KMS-11 (cell line): ENCODE data around the gene ST13.

Source experiments
- H2AFZ ChIP-seq: fragments of 200-600 bp; sonication (generic); 2 replicates; pipeline ENCODE4 v1.6.1; 2016; ENCODE audit warnings: antibody characterized with exemption, mixed run types, low read depth
- H3K27ac ChIP-seq: fragments of 200-600 bp; sonication (generic); 2 replicates; pipeline ENCODE4 v1.6.1; 2016; ENCODE audit warnings: mild to moderate bottlenecking, mixed run types
- H3K27me3 ChIP-seq: fragments of 200-600 bp; sonication (generic); 2 replicates; pipeline ENCODE4 v1.6.1; 2017; ENCODE audit warnings: mild to moderate bottlenecking, low read depth, mixed run types, moderate library complexity; ENCODE audit not compliant: insufficient read depth
- H3K36me3 ChIP-seq: fragments of 200-600 bp; sonication (generic); 2 replicates; pipeline ENCODE4 v1.6.1; 2017; ENCODE audit warnings: mild to moderate bottlenecking, mixed run types; ENCODE audit not compliant: insufficient read depth
- H3K4me1 ChIP-seq: fragments of 200-600 bp; sonication (generic); 2 replicates; pipeline ENCODE4 v1.6.1; 2016; ENCODE audit warnings: mild to moderate bottlenecking, low read depth, mixed run types; ENCODE audit not compliant: poor library complexity, severe bottlenecking
- H3K4me2 ChIP-seq: fragments of 200-600 bp; sonication (generic); 2 replicates; pipeline ENCODE4 v1.7.0; 2016; ENCODE audit warnings: mild to moderate bottlenecking, mixed run types
- H3K4me3 ChIP-seq: fragments of 200-600 bp; sonication (generic); IDR thresholded peaks from 2 replicates; pipeline ENCODE4 v1.6.1; 2017; ENCODE audit warnings: low read depth, low read length, mixed read lengths; ENCODE audit not compliant: insufficient read depth
- H3K79me2 ChIP-seq: fragments of 200-600 bp; sonication (generic); 2 replicates; pipeline ENCODE4 v1.6.1; 2016; ENCODE audit warnings: low read depth, mixed run types; ENCODE audit not compliant: insufficient read depth
- H3K9ac ChIP-seq: fragments of 200-600 bp; sonication (generic); 2 replicates; pipeline ENCODE4 v1.6.1; 2016; ENCODE audit warnings: mild to moderate bottlenecking, mixed run types
- H4K20me1 ChIP-seq: fragments of 200-600 bp; sonication (generic); 2 replicates; pipeline ENCODE4 v1.6.1; 2016; ENCODE audit warnings: mild to moderate bottlenecking, mixed run types; ENCODE audit not compliant: insufficient read depth
- CTCF ChIP-seq: fragments of 200-600 bp; sonication (generic); conservative IDR thresholded peaks from 2 replicates; pipeline ENCODE4 v1.6.1; 2017; ENCODE audit warnings: low read depth, mild to moderate bottlenecking, antibody characterized with exemption, low read length, moderate library complexity, mixed read lengths

The ST13 gene

GRCh38 chr22:40805699-40806203, 50.7 kb downstream of the ST13 start:
- no peak overlapping the region for H3K4me3 ChIP-seq
- H3K27ac ChIP-seq, result no peak overlapping the region
- H3K4me1 ChIP-seq, result peaks cover under 1% of the 10 kb centered on the region
- H2AFZ ChIP-seq, result no peak overlapping the region
- H3K27me3 ChIP-seq, result no peaks in the 10 kb centered on the region
- TF ChIP-seq CTCF, result no peak
- H3K4me2 ChIP-seq, result no peak overlapping the region
- H3K36me3 ChIP-seq, result no peaks in the 10 kb centered on the region
- no peaks in the 10 kb centered on the region for H4K20me1 ChIP-seq
- H3K79me2 ChIP-seq, result peaks cover 17% of the 10 kb centered on the region; the same call in 1 of the 2 replicates
- H3K9ac ChIP-seq, result no peak overlapping the region

GRCh38 chr22:40805239-40805638, 51.2 kb downstream of the ST13 start:
- Histone ChIP-seq H3K4me2 (no peak overlapping the region), H3K27ac (no peak overlapping the region), H2AFZ (no peak overlapping the region), H3K36me3 (no peaks in the 10 kb centered on the region), H3K9ac (no peak overlapping the region), H3K4me3 (no peak overlapping the region), H3K79me2 (peaks cover 14% of the 10 kb centered on the region; the same call in 1 of the 2 replicates), H3K27me3 (no peaks in the 10 kb centered on the region), H3K4me1 (peaks cover 6% of the 10 kb centered on the region), H4K20me1 (no peaks in the 10 kb centered on the region)
- no peak for TF ChIP-seq CTCF

GRCh38 chr22:40803321-40803720, 53.1 kb downstream of the ST13 start:
- no peak for TF ChIP-seq CTCF
- no peaks in the 10 kb centered on the region for H3K36me3 ChIP-seq
- peaks cover 7% of the 10 kb centered on the region; the same call in 1 of the 2 replicates for H3K79me2 ChIP-seq

GRCh38 chr22:40799008-40799407, 57.4 kb downstream of the ST13 start:
- H3K4me3 ChIP-seq, result no peak overlapping the region
- no peak overlapping the region for H3K9ac ChIP-seq
- no peaks in the 10 kb centered on the region for H3K36me3 ChIP-seq
- H3K4me1 ChIP-seq, result peaks cover 10% of the 10 kb centered on the region
- H3K4me2 ChIP-seq, result no peak overlapping the region
- no peak overlapping the region for H3K27ac ChIP-seq
- H3K79me2 ChIP-seq, result no peaks in the 10 kb centered on the region
- TF ChIP-seq CTCF, result no peak
- H3K27me3 ChIP-seq, result no peaks in the 10 kb centered on the region
- no peaks in the 10 kb centered on the region for H4K20me1 ChIP-seq
- no peak overlapping the region for H2AFZ ChIP-seq

More at GRCh38 chr22:40803321-40803720, 53.1 kb downstream of the ST13 start:
- Histone ChIP-seq H3K27me3 (no peaks in the 10 kb centered on the region), H2AFZ (no peak overlapping the region), H3K4me3 (no peak overlapping the region), H3K9ac (no peak overlapping the region), H4K20me1 (no peaks in the 10 kb centered on the region), H3K27ac (no peak overlapping the region), H3K4me2 (no peak overlapping the region), H3K4me1 (peaks cover 10% of the 10 kb centered on the region)
